Osteocyte (in vitro differentiated cells): ENCODE data around the gene RBM10. TPM values are rescaled to one million over a fixed set of nuclear protein-coding genes. Genes with fewer than 3 reads are reported as not detected.

ENCODE experiments used
- DNase-seq: peaks from one replicate; pipeline ENCODE4 v3.0.0; 2021; ENCODE audit warnings: mixed read lengths; ENCODE audit not compliant: unreplicated experiment; ENCODE audit errors: extremely low spot score
- H3K27ac Mint-ChIP-seq: one replicate; pipeline ENCODE4 v1.8.0; 2021; ENCODE audit warnings: mild to moderate bottlenecking, mixed read lengths; ENCODE audit not compliant: unreplicated experiment
- H3K27me3 Mint-ChIP-seq: one replicate; pipeline ENCODE4 v1.8.0; 2021; ENCODE audit warnings: mixed read lengths; ENCODE audit not compliant: unreplicated experiment
- H3K36me3 Mint-ChIP-seq: one replicate; pipeline ENCODE4 v1.8.0; 2021; ENCODE audit warnings: mixed read lengths; ENCODE audit not compliant: unreplicated experiment
- H3K4me1 Mint-ChIP-seq: one replicate; pipeline ENCODE4 v1.8.0; 2021; ENCODE audit warnings: mixed read lengths; ENCODE audit not compliant: unreplicated experiment
- H3K4me3 Mint-ChIP-seq: one replicate; pipeline ENCODE4 v1.8.0; 2021; ENCODE audit warnings: mild to moderate bottlenecking, moderate library complexity, mixed read lengths; ENCODE audit not compliant: unreplicated experiment
- H3K9me3 Mint-ChIP-seq: one replicate; pipeline ENCODE4 v1.8.0; 2021; ENCODE audit warnings: mixed read lengths; ENCODE audit not compliant: unreplicated experiment
- total RNA-seq: library from RNA; stranded (reverse); gene quantifications from 2 replicates; pipeline ENCODE4 v1.2.1, GENCODE V29; 2021
- TF ChIP-seq, protein P1 (sequence below): fragments of 200-600 bp; sonication (generic); IDR thresholded peaks from 2 replicates; pipeline ENCODE4 v1.5.0; 2021; ENCODE audit warnings: antibody characterized with exemption, mild to moderate bottlenecking, moderate library complexity

Gene RBM10
- total RNA-seq, 1 donor from 2014 or later, result 36.9 TPM

DNA sequence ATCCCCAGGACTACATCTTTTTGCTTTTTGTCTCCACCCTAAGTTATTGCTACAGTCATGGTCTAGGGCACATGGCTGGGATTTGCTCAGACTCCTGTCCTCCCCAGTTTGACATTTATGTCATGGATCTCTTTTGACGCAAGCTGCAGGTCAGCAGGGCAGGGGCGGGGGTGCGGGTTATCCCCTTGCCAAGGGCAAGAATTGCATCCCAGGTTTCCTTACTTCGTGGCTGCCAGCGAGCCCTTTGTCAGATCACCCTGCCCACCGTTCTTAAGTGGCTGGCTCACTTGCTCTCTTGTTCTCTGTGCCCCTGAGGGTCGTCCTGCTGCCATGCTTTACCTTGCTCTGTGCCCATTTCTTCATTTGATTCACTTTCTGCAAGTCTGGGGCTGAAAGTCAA is 27.5 kb downstream of the RBM10 start:
- Mint-ChIP-seq H3K9me3 (no peaks in the 10 kb centered on the region), H3K27ac (no peak overlapping the region), H3K27me3 (no peaks in the 10 kb centered on the region), H3K36me3 (peaks cover 5% of the 10 kb centered on the region), H3K4me1 (no peaks in the 10 kb centered on the region), H3K4me3 (no peak overlapping the region)
- TF ChIP-seq, protein P1, sequence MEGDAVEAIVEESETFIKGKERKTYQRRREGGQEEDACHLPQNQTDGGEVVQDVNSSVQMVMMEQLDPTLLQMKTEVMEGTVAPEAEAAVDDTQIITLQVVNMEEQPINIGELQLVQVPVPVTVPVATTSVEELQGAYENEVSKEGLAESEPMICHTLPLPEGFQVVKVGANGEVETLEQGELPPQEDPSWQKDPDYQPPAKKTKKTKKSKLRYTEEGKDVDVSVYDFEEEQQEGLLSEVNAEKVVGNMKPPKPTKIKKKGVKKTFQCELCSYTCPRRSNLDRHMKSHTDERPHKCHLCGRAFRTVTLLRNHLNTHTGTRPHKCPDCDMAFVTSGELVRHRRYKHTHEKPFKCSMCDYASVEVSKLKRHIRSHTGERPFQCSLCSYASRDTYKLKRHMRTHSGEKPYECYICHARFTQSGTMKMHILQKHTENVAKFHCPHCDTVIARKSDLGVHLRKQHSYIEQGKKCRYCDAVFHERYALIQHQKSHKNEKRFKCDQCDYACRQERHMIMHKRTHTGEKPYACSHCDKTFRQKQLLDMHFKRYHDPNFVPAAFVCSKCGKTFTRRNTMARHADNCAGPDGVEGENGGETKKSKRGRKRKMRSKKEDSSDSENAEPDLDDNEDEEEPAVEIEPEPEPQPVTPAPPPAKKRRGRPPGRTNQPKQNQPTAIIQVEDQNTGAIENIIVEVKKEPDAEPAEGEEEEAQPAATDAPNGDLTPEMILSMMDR, result no peak
- DNase-seq, result no peak

DNA sequence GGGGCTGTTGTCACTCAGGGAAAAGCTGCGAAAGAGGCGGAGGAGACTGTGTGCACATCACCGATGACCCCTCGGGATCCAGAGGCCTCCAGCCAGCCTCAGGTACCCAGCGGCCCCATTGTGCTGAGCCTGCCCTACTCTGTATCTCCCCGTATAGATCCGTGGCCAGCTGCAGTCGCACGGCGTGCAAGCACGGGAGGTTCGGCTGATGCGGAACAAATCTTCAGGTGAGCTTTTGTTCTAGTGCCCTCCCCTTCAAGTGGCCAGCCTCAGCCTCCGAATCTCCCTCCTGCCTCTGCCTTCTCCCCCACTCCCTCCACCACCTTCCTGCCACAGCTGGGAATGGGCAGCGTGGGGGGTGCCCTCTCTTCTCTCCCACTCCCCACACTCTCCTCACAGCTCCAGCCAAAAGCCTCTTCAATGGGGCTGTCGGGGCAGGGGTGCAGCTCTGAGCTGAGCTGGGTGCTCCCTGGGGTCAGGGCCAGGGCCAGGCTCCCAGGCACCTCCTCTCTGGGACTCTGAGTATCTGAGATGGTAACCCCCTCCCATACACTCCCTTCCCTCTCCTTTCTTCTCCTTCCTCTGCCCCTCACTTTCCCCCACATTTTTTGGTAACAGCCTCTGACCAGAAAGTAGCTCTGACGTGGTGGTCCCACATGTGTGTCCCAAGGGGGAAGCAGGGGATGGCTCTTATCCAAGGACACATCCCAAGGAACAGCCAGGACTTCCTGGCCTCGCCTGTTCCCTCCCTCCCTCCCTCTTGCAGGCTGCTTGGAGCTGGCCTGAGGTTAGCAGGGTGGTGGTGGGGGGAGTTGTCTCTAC is 28.2 kb downstream of the RBM10 start:
- H3K27ac Mint-ChIP-seq, result no peak overlapping the region
- DNase-seq, result no peak
- H3K9me3 Mint-ChIP-seq, result no peaks in the 10 kb centered on the region
- peaks cover 8% of the 10 kb centered on the region for H3K36me3 Mint-ChIP-seq
- TF ChIP-seq, protein P1, result no peak
- H3K27me3 Mint-ChIP-seq, result no peaks in the 10 kb centered on the region
- no peak overlapping the region for H3K4me3 Mint-ChIP-seq
- no peaks in the 10 kb centered on the region for H3K4me1 Mint-ChIP-seq

DNA sequence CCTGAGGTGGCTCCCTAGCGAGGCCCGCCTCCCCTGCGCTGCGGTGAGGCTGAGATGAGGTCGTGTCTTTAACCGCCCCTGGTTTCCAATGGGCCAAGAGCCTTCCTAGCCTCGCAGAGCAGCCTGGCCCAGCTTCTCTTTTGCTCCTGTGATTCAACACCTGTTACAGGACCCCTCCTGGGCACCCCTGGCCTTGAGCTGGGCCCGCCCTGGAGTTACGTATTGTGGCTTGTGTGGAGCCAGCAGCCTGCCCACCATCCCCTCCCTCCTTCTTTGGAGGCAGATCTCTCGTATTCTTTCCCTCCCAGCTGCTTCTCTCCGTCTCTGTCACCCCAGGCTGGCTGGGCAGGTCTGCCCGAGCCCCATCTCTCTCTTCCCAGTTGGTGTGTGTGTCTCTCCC is 29.4 kb downstream of the RBM10 start:
- H3K9me3 Mint-ChIP-seq, result no peaks in the 10 kb centered on the region
- H3K27ac Mint-ChIP-seq, result no peak overlapping the region
- TF ChIP-seq, protein P1, result no peak
- no peaks in the 10 kb centered on the region for H3K4me1 Mint-ChIP-seq
- H3K36me3 Mint-ChIP-seq, result peaks cover 11% of the 10 kb centered on the region
- no peak for DNase-seq
- no peak overlapping the region for H3K4me3 Mint-ChIP-seq
- no peaks in the 10 kb centered on the region for H3K27me3 Mint-ChIP-seq

DNA sequence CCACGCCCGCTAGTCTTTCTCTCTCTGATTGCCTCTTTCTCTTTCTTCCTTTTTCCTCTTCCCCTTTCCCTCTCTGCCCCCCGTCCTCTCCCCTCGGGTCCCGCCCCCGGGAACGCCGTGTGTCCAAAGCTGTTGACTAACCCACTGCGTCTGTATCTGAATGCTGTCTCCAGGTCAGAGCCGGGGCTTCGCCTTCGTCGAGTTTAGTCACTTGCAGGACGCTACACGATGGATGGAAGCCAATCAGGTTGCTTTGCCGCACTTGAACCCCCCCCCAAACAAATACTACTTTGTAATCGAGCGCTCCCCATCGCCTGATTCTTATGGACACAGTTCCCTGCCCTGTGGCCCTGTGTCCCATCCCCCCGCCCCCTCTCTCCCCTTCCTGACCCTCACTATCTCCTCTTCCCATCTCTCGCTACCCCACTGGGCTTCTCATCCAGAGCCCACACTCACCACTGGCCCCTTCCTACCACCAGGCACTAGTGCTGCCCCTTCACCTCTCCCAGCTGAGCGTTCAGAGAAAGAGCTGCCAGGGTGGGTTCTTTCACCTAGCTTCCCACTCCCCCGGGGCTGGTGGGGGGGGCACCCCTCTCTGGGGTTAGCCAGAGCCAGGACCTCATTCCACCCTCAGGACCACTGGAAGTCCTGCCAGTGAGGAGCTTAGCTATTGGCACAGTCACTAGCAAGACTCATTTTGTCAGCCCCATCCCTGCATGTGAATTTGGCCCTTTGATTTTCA is 30.0 kb downstream of the RBM10 start:
- Mint-ChIP-seq H3K9me3 (no peaks in the 10 kb centered on the region), H3K4me1 (no peaks in the 10 kb centered on the region), H3K27ac (no peak overlapping the region), H3K27me3 (no peaks in the 10 kb centered on the region), H3K4me3 (no peak overlapping the region), H3K36me3 (peaks cover 11% of the 10 kb centered on the region)
- DNase-seq, result no peak
- TF ChIP-seq, protein P1, result no peak

DNA sequence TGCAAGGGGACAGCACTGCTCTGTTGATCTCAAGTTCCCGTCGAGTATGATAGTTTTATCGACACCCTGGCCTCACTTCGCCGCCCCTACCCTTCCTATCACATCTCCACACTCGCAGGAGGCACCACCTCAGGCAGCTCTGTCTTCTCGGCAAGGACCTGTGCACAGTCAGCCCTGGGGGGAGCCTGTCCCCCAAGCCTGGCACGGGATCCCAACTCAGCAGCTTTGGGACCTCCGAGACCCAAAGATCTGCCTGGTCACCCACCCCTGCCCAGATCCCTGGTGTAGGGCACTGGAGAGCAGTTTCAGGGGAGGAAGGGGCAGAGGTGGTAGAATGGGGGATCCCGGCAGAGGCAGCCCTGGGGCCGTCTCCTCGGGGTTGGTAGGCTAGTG is 30.6 kb downstream of the RBM10 start:
- no peaks in the 10 kb centered on the region for H3K4me1 Mint-ChIP-seq
- H3K27me3 Mint-ChIP-seq, result no peaks in the 10 kb centered on the region
- no peaks in the 10 kb centered on the region for H3K9me3 Mint-ChIP-seq
- peaks cover 11% of the 10 kb centered on the region for H3K36me3 Mint-ChIP-seq
- no peak overlapping the region for H3K27ac Mint-ChIP-seq
- TF ChIP-seq, protein P1, result no peak
- no peak overlapping the region for H3K4me3 Mint-ChIP-seq
- no peak for DNase-seq
